HG02840 (cell line): ENCODE measurements around the gene ADAM22.

Source experiments
- ATAC-seq: cut with Tn5 transposase; IDR thresholded peaks from one replicate; pipeline ENCODE4 v1.9.1; 2021; ENCODE audit warnings: mild to moderate bottlenecking, moderate library complexity, moderate number of reproducible peaks; ENCODE audit not compliant: unreplicated experiment, low FRiP score

ADAM22 gene

DNA sequence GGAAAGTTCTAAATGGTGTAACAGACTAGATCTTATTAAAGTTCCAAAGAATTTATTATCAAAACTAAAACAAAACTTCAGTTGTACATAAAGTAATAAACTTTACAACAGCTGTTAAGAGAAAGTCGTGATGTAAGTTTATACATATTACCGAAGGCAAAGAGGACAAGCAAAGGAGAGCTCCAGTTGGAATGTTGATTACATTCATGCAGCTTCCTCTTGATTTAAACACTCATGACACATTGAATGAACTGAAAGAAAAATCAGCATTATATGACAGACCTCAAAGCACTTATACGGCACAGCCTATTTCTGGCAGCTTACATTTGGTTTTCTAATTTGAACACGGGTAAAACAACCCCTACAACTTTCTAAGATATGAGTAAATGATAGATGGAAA lies 272.2 kb downstream of the ADAM22 start:
- no peak for ATAC-seq

DNA sequence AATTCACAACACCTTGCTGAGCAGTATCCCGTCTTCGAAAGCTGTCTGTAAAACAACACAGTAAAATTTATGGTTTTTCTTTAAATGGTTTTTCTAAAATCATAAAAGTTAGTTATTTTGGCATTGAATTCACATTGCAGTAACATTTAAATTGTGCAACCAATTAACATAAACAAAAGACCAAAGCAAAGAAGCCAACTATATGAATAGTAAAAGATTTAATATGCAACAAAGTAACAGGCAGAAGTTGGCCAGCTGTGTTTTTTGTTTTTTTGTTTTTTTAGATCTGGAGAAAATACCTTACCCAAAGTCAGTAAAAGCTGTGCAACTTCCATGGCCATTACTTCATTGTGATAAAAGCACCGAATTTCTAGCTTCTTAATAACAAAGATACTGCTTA lies 274.5 kb downstream of the ADAM22 start:
- ATAC-seq = no peak

DNA sequence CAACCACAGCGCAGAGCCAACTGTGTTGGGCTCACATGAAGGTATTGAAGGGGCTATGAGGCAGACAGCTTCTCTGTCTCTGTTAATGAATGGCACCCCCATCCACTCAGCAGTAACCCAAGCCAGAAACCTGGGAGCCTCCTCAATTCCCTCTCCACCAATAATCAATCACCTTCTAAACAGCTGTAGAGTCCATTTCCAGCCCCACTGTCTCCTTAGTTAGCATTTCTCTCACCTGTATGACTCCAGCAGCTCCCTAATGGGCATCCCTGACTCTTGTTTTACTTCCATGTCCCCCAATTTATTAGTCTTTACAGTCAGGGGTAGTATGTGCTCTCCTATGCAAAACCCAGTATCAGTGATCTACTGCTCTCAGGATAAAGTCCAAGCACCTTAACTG lies 278.9 kb downstream of the ADAM22 start:
- no peak for ATAC-seq

DNA sequence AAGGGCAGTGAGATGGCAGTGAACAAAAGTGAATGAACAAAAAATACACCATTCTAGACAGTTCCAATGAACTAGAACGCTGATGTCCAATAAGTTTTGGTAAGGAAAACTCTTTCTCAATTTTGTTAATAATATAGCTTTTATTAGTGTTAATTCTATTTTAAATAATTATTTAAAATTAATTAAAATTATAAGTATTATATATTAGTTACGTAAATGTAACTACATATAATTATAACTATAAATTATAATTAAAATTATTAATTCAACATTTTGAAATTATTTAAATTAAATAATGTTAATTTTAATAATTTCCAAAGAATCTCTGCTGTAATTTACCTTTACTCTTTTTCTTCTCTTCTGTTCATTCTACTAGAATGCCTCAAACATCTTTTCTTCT lies 280.4 kb downstream of the ADAM22 start:
- no peak for ATAC-seq

DNA sequence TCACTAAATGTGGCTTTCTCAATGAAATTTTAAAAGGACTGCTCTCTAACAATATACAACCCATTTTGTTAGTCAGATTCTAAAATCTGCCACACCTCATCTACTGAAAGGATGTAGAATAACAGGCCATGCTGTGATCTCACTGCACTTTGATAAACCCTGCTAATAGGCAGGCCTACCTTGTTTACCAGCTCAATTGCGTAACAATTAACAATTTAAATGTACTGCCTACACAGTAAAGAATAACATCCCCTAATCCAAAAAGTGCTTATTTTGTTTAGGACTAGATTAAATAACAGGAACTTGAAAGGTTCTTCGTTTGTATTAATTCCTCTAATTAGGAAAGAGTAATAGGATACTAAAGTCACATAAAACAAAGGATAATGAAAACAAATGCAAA lies 281.2 kb downstream of the ADAM22 start:
- no peak for ATAC-seq

DNA sequence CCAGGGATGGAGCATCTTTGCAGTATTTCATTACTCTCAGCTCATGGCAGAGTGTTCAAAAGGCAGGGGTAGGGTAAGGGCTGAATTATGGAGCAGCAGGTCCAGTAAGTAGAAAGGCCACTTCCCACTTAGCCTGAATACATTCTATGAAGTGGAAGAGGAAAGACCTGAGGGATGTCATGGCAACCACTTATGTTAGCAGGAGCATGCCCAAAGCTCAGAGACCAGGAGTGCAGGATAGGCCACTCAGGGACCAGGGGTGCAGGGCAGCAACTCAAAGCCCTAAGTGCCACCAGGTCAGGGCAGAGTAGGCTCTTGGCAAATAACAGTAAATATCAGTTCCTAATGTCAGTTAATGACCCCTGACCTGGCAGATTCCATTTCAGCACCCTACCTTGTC lies 282.2 kb downstream of the ADAM22 start:
- no peak for ATAC-seq

DNA sequence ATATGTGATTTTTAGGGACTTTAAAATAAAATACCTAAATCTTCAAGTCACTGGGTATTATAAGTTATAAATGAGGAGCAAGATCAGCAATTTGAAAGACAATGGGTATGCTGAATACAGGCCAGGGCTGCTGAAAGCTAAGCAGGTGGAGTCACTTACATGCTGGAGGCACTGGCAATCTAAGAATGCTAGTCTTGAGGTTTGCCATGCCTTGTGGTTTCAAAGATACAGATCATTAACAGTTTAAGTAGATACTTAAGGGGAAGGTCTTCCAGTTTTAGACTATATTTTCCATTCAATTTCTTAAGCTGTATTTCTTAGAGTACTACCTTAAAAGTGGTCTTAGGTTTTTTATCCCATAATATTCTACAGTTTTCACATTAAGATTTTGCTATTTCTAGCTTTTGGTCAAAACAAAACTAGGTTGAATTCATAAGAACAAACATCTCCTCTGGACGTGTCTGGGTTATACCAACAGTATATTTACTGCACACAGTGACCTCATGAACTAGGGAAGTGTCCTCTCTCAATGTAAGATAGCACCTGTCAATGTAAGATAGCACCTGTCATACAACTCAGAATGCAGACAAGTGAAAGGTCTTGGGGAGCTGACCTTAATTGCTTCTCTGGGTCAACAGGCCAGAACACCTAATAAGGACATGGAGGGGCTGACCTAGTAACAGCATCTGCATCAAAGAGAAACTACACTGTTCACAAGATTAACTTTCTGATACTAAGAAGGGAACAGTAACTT lies 283.8 kb downstream of the ADAM22 start:
- ATAC-seq = peak; percentile 80

DNA sequence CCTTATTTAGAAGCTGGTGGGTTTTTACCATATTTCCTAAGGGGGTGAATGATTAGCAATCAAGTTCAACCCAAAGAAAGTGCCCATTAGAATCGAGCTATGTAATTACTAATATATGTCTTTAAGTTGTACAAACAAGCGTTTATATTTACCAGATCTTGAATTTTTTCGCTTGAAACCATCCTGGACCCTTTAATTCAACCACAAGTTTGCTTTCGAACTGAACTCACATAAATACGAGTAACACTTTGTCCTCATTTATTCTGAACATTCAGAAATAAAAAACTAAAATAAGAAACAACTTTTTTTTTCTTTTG lies 284.3 kb downstream of the ADAM22 start:
- ATAC-seq = no peak

DNA sequence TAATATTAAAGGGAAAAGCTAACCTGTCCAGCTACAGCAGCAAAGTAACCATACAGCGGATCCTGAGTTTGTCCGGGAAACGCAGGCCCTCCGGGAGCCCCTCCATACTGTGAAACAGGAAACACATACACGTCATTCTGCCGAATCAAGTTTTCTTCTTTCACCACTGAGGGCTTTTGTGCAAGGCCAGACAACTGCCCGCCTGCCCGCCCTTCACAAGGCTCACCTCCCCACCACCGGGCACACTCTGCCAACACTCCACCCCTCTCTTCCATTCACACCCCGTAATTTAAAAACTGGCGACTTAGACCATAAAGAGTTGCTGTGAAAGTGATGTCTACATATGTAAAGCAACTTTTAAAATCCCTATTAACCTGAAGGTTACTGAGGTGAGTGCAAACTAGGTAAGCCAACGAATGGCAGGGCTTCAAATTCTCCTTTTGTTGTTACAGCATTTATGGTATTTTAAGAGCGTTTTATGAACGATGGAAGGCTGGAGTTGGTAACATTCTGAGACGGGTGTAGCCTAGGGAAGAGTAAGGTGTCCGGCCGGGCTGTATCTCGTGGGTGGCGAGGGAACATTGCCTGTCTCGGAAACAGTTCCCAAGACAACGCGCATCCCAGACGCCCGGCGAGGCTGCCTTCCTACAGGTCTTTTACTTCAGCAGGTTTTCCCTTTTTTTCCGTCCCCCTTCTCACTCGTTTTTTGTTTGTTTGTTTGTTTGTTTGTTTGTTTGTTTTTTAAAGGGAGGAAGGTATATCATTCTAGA lies 285.0 kb downstream of the ADAM22 start:
- peak; percentile 24 for ATAC-seq

DNA sequence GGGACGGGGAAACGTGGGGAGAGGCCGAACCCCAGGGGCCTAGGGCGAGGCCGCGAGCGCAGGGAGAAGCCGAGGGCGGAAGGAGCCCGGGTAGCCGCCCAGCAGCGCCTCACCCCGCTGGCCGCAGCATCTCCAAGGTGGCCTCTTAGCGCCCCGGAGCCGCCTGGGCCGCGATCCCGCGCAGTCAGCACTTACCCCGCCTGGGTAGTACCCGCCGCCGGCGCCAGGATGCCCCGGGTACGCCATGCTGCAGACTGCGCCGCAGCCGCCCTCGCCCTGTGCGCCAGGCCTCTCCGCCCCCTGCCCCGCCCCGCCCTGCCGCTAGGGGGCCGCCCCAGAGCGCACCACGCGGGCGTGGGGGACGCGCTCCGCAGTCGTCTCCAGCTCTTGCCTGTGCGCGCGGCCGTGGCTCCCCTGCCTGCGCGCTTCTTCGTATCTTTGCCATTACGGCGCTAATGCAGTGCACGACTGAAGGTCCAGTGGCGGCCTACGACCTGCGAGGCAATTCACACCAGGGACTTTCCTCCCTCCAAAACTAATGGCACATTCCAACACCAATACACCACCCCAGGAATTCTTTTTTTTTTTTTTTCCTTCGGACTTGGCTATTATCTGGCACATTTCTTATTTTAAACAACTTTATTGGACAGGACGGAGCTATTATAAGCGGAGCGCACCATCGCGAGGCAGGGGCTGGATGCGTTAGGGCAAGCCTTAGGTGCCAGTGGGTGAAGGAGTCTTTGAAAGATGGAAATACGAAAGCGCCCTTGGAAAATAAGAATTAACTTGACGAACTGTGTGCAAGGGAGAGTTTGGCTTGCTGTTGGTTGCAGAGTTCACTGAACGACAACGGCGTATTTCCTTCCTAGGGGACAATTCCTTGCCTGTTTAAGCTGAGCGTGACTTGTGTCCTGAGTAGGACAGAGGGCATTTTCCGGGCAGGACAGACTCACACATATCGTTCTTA lies 286.0 kb downstream of the ADAM22 start, which contains the start of gene SRI:
TSS of gene SRI (minus strand) at position 258 of the 967 bp plus-strand sequence. CDS start at position 246, 12 bp downstream.
- ATAC-seq = peak; percentile 66

DNA sequence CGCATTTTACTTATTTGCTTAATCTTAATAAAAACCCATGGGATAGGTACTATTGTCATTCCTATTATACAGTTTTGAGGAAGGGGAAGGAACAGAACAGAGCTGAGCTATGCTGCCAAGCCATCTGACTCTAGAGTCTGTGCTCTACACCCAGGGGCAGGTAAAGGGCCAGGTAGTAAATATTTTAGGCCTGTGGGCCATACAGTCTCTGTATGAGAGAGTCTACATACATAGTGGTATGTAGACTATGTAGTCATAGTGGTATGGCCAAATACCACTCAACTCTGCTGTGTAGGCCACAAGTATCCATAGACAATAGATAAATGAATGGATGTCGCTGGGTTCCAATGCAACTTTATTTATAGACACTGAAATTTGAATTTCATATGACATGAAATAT lies 289.2 kb downstream of the ADAM22 start:
- no peak for ATAC-seq

DNA sequence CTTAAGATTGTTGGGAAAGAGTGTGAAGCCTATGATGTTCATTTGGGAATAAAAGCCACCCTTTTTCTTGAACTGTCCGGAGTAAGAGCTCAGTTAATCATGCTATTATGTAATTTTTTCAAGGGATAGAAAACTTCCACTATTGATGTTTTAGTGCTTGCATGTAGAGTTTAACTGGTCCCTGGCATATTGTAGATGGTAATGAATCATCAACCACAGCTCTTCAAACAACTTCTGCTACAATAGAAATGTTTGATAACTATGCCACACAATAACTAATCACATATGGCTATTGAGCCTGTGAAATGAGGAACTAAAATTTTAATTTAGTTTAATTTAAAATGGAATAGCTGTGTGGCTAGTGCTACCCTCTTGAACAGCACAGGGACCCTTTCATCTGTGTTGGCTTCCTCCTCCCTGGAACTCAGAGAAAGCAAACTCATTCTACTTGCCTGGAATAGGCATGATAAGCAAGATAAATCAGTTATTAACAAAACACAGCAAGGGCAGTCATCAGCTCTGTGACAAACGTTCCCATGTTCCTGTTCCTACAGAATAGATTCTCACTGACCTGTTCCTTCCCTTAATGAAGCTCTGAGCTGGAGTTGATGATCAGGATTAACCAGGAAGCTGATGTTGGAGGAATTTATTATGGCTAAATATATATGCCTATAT lies 290.7 kb downstream of the ADAM22 start:
- ATAC-seq = no peak

DNA sequence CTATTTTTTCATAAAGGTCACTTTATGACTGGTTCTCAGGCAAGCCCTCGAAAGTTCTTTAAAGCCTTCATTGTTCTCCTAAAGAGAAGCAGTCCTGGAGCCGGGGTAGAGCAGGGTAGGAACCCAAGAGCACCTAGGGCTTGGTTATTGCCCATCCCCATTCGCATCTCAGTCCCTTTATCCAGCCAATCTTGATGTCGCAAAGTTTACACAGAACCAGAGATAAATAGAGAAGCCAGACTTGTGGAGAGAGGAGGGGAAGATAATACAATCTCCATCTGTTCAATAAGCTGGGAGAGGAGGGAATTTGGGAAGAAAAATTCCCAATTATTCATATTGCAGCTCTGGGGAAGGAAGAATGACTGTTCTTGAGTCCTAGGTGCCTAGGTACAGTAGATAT lies 292.1 kb downstream of the ADAM22 start:
- ATAC-seq = no peak

DNA sequence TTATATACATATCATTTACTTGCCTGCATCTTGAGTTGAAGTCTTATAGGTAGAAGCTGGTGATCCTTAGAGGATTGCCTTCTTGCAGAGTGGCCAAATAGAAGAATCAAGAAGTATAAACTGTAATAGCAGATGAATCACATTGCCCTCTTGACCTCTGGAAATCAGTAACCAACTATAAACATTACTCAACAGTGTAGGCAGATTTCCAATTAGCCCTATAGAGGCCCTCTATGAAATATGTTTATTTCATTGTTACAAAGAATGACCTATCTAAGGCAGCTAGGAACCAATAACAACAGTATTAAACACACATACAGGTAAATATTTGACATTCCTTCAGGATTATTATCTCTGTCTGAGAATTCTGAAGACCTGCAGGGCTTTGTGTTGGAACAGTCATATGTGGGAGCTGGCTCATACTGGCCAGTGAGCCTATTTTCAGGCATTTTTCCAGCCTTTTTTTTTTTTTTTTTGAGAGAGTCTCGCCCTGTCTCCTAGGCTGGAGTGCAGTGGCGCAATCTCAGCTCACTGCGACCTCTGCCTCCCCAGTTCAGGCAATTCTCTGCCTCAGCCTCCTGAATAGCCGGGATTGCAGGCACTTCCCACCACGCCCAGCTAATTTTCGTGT lies 292.9 kb downstream of the ADAM22 start:
- ATAC-seq = no peak

DNA sequence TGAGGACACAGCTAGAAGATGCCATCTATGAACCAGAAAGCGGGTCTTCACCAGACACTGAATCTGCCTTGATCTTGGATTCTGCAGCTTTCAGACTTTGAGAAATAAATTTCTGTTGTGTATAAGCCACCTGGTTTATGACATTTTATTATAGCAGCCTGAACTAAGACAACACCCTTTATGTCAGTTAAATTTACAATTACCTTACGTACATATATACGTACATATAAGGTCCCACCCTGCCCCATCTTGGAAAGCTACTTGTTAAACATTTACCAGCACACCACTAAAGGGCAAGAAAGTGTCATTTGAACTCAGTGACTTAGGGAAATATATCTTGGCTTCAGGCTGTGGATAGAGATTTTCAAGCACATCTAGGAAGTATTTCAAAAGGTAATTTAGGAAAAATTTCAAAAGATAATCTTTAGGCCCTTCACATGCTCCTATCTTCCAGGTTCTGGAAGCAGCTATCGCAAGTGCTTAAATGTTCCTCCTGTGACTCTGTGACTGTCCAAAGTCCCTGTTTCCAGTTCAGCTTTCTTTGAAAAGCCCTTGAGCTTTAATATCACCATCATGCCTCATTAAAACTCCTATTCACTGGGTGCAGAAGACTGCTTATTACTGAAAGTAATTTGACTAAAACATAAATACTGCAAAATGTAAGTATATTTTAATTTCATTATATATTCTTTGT lies 295.4 kb downstream of the ADAM22 start:
- no peak for ATAC-seq

DNA sequence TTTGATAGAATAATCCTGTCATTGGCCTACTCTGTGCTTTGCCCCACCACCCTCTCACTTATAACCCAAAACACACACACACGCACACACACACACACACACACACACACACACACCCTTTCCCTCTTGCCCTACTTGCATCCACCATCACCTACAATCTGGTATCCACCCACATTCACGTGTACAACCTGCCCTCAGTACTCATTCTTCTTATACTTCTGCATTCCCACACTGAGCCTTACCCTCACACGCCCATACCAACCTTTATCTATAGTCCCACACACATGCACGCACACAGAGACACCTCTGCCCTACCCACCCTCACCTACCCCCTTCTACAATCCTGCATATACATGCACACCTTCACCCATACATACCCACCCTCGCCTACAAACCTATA lies 296.6 kb downstream of the ADAM22 start:
- ATAC-seq = no peak

DNA sequence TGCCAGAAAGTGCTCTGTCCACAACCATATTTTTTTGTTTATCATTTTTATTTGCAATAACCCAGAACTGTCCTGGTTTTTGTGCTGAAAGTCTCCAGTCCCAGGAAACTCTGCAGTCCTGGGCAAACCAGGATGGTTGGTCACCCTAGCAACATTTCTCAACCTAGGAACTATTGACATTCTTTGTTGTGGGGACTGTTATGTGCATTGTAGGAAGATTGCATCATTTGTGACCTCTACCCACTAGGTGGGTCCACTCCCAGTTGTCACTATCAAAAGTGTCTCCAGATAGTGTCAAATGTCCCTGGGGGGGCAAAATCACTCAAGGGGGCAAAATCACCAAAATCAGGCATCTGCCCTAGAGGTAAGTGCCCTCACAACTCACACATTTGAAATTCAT lies 299.8 kb downstream of the ADAM22 start:
- no peak for ATAC-seq

DNA sequence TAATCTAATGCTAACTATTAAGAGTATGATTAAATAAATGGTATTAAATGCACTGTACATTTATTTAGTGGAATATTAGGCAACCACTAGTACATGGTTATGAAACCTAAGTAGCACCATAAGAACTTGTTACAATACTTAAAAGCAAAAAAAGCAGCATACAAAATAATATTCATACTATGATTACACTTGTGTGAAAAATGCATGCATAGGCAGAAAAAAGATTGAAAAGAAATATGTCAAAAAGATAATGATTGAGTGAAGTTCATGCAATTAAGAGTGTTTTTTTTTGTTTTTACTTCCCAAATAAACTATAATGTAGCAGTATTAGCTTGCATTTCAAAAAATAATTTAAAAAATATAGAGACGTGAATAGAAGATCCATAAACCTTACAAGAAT lies 305.8 kb downstream of the ADAM22 start:
- ATAC-seq = no peak

DNA sequence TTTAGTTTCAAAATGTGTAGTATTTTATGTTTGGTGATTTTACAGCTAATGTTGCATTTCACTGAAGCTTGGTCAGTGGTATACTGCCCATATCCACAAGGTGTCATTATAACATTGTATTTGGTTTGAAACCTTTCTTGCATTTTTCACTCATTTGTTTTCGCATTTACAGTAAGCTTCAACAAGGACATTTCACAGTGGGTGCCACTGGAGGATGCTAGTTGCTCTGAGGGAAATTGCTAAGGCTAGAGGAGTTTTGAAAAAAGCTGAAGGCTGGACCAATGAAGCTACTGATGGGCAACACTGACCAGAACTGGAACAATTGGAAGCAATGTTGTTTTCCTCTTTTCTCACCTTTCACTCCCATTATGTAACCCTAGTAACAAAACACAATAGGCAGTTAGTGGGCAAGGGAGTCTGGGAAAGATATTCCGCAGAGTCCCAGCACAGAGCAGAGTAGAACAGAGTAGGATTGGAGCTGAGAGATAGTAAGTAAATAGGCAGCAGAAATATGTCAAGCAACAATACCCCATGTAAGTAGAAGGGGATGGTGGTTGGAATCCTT lies 309.4 kb downstream of the ADAM22 start:
- no peak for ATAC-seq
